HEK293T (cell line): ENCODE results near the gene MTMR12.
"Not testable (repeated sequence)": the region's sequence is repeated elsewhere in the genome, so short reads cannot be mapped to it uniquely, and the experiment has no call there.

ENCODE experiments used
- CTCF ChIA-PET: fragments of 350-600 bp; formaldehyde crosslinking; extraction: SDS; loops from one replicate; lab custom pipeline; 2021; ENCODE audit warnings: antibody characterized with exemption, inconsistent platforms; lab: Yijun Ruan, JAX
- POLR2A ChIA-PET: fragments of 350-600 bp; formaldehyde crosslinking; extraction: SDS; loops from one replicate; lab custom pipeline; 2020; ENCODE audit warnings: antibody characterized with exemption, inconsistent platforms; lab: Yijun Ruan, JAX
- DNase-seq: peaks from one replicate; pipeline ENCODE4 v3.0.0; 2012; ENCODE audit warnings: mixed read lengths; ENCODE audit errors: extremely low spot score
- ARNT ChIP-seq: fragments of 450-650 bp; IDR thresholded peaks from 2 replicates; pipeline ENCODE4 v1.6.1; 2017; ENCODE audit warnings: mild to moderate bottlenecking
- BHLHE40 ChIP-seq: fragments of 450-650 bp; IDR thresholded peaks from 2 replicates; pipeline ENCODE4 v1.6.1; 2016; ENCODE audit warnings: mild to moderate bottlenecking, moderate library complexity, borderline replicate concordance
- CTBP1 ChIP-seq: fragments of 450-650 bp; IDR thresholded peaks from 2 replicates; pipeline ENCODE4 v1.6.1; 2016; ENCODE audit warnings: borderline replicate concordance
- ELF4 ChIP-seq: fragments of 450-650 bp; IDR thresholded peaks from 2 replicates; pipeline ENCODE4 v1.6.1; 2017; ENCODE audit warnings: antibody characterized with exemption
- FOXA1 ChIP-seq: fragments of 450-650 bp; IDR thresholded peaks from 2 replicates; pipeline ENCODE4 v1.6.1; 2016; ENCODE audit warnings: mild to moderate bottlenecking
- FOXK2 ChIP-seq: fragments of 450-650 bp; IDR thresholded peaks from 2 replicates; pipeline ENCODE4 v1.6.1; 2016; ENCODE audit warnings: mild to moderate bottlenecking
- FOXM1 ChIP-seq: fragments of 450-650 bp; IDR thresholded peaks from 2 replicates; pipeline ENCODE4 v1.6.1; 2017; ENCODE audit warnings: mild to moderate bottlenecking, borderline replicate concordance
- HDGF ChIP-seq: fragments of 450-650 bp; IDR thresholded peaks from 2 replicates; pipeline ENCODE4 v1.6.1; 2017; ENCODE audit warnings: antibody characterized with exemption, borderline replicate concordance
- L3MBTL2 ChIP-seq: fragments of 450-650 bp; conservative IDR thresholded peaks from 2 replicates; pipeline ENCODE4 v1.6.1; 2016; ENCODE audit warnings: mild to moderate bottlenecking
- LEF1 ChIP-seq: fragments of 450-650 bp; IDR thresholded peaks from 2 replicates; pipeline ENCODE4 v1.6.1; 2017; ENCODE audit warnings: mild to moderate bottlenecking, borderline replicate concordance
- NFRKB ChIP-seq: fragments of 450-650 bp; IDR thresholded peaks from 2 replicates; pipeline ENCODE4 v1.6.1; 2016; ENCODE audit warnings: mild to moderate bottlenecking, moderate library complexity
- PKNOX1 ChIP-seq: fragments of 450-650 bp; IDR thresholded peaks from 2 replicates; pipeline ENCODE4 v1.6.1; 2016
- SP1 ChIP-seq: fragments of 450-650 bp; IDR thresholded peaks from 2 replicates; pipeline ENCODE4 v1.6.1; 2017
- SUZ12 ChIP-seq: fragments of 450-650 bp; IDR thresholded peaks from 2 replicates; pipeline ENCODE4 v1.6.1; 2016; ENCODE audit warnings: mild to moderate bottlenecking
- TARDBP ChIP-seq: fragments of 450-650 bp; IDR thresholded peaks from 2 replicates; pipeline ENCODE4 v1.6.1; 2016
- ZNF384 ChIP-seq: fragments of 450-650 bp; IDR thresholded peaks from 2 replicates; pipeline ENCODE4 v1.6.1; 2016

MTMR12 gene

GRCh38 chr5:32326216-32326772 lies 13.6 kb upstream of the MTMR12 start:
- CTCF ChIA-PET: no interaction called here
- POLR2A ChIA-PET: no interaction called here
- TF ChIP-seq SP1: no peak
- no peak for TF ChIP-seq CTBP1
- TF ChIP-seq FOXA1: no peak
- no peak for TF ChIP-seq BHLHE40
- TF ChIP-seq SUZ12: no peak
- no peak for TF ChIP-seq FOXK2
- TF ChIP-seq ZNF384: no peak
- no peak for TF ChIP-seq PKNOX1
- TF ChIP-seq TARDBP: no peak
- no peak for TF ChIP-seq L3MBTL2
- TF ChIP-seq ARNT: no peak
- TF ChIP-seq NFRKB: no peak
- TF ChIP-seq LEF1: no peak
- no peak for TF ChIP-seq ELF4
- no peak for TF ChIP-seq HDGF
- no peak for TF ChIP-seq FOXM1
- DNase-seq: no peak

GRCh38 chr5:32325616-32326015 lies 12.9 kb upstream of the MTMR12 start:
- no peak for DNase-seq
- CTCF ChIA-PET: no interaction called here
- no peak for TF ChIP-seq FOXK2
- no peak for TF ChIP-seq LEF1
- no peak for TF ChIP-seq SP1
- TF ChIP-seq CTBP1: no peak
- no peak for TF ChIP-seq ELF4
- TF ChIP-seq BHLHE40: no peak
- TF ChIP-seq L3MBTL2: no peak
- no peak for TF ChIP-seq HDGF
- no peak for TF ChIP-seq PKNOX1
- no peak for TF ChIP-seq FOXA1
- no peak for TF ChIP-seq ZNF384
- TF ChIP-seq ARNT: no peak
- no peak for TF ChIP-seq TARDBP
- TF ChIP-seq NFRKB: no peak
- POLR2A ChIA-PET: no interaction called here

- TF ChIP-seq TARDBP (no peak), SUZ12 (no peak), HDGF (no peak), BHLHE40 (no peak), FOXM1 (no peak), FOXA1 (no peak), PKNOX1 (no peak), LEF1 (no peak)
- CTCF ChIA-PET: interaction anchor here (1.0 kb wide), 1 partner anchor 93 kb away, joined by 6 read pairs; no protein-coding TSS in a partner anchor
- POLR2A ChIA-PET: no interaction called here
- DNase-seq: no peak
These were observed 12.3 kb upstream of the MTMR12 start for GRCh38 chr5:32325062-32325461.

- POLR2A ChIA-PET: no interaction called here
- DNase-seq: no peak
- TF ChIP-seq SP1 (no peak), PKNOX1 (no peak), CTBP1 (no peak), ELF4 (no peak), ARNT (no peak)
- CTCF ChIA-PET: no interaction called here
These were observed 11.0 kb upstream of the MTMR12 start for GRCh38 chr5:32323741-32324140.

GRCh38 chr5:32322882-32323281 lies 10.1 kb upstream of the MTMR12 start:
- CTCF ChIA-PET: no interaction called here
- POLR2A ChIA-PET: no interaction called here
- no peak for DNase-seq

GRCh38 chr5:32321787-32322186 lies 9.0 kb upstream of the MTMR12 start:
- CTCF ChIA-PET, POLR2A ChIA-PET: not testable (repeated sequence)

More at GRCh38 chr5:32322882-32323281, 10.1 kb upstream of the MTMR12 start:
- no peak for TF ChIP-seq ARNT

GRCh38 chr5:32320576-32320975 lies 7.8 kb upstream of the MTMR12 start:
- no peak for DNase-seq
- ChIA-PET POLR2A (no interaction called here), CTCF (no interaction called here)
- TF ChIP-seq SP1 (no peak), NFRKB (no peak), BHLHE40 (no peak), FOXK2 (no peak), PKNOX1 (no peak), HDGF (no peak), CTBP1 (no peak), ARNT (no peak), ELF4 (no peak), FOXA1 (no peak), SUZ12 (no peak), LEF1 (no peak), L3MBTL2 (no peak), ZNF384 (no peak)

More at GRCh38 chr5:32321787-32322186, 9.0 kb upstream of the MTMR12 start:
- DNase-seq: not testable (repeated sequence)
